ENCODE results near the gene SLC25A1.
"Not testable (repeated sequence)": the region's sequence is repeated elsewhere in the genome, so short reads cannot be mapped to it uniquely, and the experiment has no call there.

The SLC25A1 gene

DNA sequence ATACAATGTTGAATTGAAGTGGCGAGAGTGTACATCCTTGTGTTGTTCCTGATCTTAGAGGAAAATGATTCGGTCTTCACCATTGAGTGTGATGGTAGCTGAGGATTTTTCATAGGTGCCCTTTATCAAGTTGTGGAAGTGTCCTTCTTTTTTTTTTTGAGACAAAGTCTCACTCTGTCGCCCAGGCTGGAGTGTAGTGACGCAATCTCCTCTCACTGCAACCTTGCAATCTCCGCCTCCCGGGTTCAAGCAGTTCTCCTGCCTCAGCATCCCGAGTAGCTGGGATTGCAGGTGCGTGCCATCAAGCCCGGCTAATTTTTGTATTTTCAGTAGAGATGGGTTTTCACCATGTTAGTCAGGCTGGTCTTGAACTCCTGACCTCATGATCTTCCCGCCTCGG is 19.9 kb downstream of the SLC25A1 start:
- DNase-seq = not testable (repeated sequence)

GRCh38 chr22:19156109-19156508 is 22.4 kb downstream of the SLC25A1 start:
- DNase-seq = not testable (repeated sequence)

DNA sequence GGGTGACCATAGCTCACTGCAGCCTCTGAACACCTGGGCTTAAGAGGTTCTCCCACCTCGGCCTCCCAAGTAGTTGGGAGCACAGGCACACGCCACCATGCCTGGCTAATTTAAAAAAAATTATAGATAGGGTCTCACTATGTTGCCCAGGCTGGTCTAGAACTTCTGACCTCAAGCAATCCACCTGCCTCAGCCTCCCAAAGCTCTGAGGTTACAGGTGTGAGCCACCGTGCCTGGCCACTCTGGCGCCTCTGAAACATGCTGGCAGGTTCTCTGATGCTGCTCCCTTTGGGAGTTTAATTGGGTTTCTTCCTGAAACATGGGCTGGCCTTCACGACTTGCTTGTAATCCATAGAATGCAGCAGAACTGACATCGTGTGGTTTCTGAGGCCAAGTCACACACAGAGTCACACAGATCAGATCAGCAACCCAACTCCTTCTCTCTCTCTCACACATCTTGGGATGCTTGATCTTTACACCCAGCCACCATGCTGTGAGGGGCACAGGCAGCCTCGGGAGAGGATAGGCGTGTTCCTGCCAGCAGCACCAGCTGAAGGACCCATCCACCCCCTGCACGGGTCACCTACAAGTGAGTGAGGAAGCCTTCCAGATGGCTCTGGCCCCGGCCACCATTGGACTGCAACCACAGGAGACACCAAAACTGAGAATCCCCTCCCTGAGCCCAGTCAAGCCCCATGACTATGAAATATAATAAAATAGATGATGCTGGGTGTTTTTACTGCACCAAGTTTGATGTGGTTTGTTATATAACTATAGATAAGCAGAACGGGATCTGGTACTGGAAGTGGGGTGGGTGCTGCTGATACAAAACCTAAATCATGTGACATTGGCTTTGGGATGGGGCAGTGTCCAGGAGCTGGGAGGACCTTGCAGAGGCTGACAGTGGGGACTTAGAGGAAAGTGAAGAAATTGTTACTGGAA is 25.3 kb downstream of the SLC25A1 start:
- no peak for DNase-seq

- no peak for DNase-seq
These were observed 27.0 kb downstream of the SLC25A1 start for GRCh38 chr22:19151329-19152191.

GRCh38 chr22:19150482-19151328 is 27.8 kb downstream of the SLC25A1 start:
- DNase-seq = no peak

GRCh38 chr22:19149991-19150390 is 28.5 kb downstream of the SLC25A1 start, which contains the start of gene GSC2:
Gene GSC2, minus strand, starts transcription at chr22:19150292. Its CDS starts 9 bp downstream, at chr22:19150283.
- DNase-seq = no peak

DNA sequence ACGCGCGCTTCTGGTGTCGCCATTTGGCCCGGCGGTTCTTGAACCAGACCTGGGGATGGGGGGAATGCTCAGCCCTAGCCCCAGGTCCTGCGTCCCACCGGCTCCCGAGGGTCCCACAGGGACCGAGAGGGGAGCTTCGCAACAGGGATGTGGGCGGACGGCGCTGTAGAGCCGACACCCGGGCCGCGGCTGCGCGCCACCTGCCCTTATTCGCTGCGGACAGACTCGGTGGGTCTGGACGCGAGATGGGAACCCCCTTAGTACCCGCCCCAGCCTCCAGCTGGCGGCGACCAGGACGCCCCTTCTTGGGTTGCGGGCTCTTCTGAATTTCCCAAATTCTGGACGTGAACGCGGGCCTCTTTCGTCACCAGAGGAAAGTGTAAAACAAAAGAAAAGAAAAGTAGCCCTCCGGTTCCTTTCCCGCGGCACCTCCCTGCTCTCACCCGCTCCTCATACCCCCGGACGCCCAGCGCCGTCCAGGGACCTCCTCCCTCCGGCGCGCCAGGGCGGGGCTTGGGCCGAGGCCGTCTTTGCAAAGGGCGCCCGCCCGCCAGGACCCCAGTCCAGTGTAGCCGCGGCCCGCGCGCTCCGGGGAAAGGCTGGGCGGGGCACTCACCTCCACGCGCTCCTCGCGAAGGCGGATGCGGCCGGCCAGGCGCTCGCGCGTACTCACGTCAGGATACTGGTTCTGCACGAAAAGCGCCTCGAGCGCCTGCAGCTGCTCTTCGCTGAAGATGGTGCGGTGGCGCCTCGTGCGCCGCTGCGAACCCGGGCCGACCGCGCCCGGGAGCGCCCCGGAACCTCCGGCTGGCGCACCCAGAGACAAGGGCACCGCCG is 29.3 kb downstream of the SLC25A1 start:
- DNase-seq = no peak

GRCh38 chr22:19148417-19149046 is 30.0 kb downstream of the SLC25A1 start:
- DNase-seq = no peak

- no peak for DNase-seq
These were observed 31.2 kb downstream of the SLC25A1 start for GRCh38 chr22:19147195-19147780.

- DNase-seq = no peak
These were observed 32.1 kb downstream of the SLC25A1 start for GRCh38 chr22:19146215-19146968.

DNA sequence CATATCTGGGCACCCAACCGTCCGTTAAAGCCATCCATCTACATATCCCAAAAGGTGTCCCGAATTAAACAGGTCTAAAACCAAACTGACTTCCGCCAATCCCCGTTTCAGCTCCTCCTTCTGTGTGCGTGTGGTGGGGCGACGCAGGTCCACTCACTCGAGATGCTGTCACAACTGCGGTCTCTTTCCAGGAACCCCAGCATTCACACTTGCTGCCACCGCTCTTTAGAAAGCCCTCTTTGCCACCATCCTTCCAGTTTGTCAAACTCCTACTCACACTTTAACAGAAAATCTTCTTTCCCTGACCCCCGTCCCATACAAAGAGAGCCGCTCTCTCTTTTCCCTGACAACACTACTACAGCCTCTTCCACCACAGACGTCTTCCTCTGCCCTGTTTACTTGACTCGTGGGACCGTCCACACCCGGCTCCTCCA is 34.6 kb downstream of the SLC25A1 start:
- no peak for DNase-seq

- DNase-seq = no peak
These were observed 35.3 kb downstream of the SLC25A1 start for GRCh38 chr22:19143212-19143611.

DNA sequence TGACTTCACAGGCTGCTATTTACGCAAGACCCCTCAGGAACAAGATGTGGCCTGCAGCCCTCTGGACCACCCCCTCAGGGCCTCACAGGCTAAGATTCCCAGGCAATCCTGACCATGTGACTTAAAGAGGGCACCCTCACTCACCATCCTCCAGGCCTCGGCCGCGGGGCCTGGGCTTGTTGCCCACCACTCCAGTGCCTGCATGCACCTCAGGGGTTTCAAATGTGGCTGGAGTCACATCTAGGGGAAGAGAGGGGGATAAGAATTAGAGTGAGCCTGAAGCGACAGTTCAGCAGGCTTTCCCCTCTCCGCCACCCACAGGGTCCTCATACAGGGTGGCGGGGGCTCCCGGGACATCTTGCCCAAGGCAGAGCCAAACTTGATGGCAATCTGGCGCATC is 36.1 kb downstream of the SLC25A1 start:
- DNase-seq = no peak

DNA sequence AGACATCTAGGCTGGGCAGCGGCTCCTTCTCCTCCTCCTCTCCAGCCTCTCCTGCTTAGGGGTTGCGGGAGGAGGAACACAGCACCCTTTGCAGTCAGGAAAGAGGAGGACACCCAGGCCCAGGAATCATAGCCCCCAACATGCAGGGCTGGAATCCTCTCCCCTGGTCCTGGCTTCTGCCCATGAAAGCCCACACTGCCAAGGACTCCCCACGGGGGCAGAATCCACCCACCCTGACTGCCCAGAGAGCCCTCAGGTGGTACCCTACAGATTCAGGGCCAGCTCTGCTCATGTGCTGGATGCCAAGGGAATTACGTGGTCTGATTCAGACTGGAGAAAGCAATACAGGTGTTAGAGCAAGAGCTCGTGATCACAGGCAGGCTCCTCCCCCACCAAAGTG is 38.6 kb downstream of the SLC25A1 start:
- no peak for DNase-seq

DNA sequence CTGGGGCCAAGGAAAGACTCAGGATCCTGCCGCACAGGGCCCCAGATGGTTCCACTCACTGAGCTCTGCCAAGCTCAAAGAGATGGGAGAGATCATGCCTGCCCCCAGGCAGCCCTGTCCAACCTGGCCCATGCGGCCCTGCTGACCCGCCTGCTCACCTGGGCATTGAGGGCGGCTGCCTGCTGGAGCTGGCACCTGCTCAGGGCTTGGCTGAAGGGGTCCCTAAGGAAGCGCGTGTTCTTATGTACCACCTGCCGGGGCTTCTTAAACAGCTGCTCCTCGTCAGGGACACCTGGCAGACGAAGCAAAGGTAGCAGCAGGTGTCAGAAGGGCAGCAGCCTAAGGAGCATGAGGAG is 39.6 kb downstream of the SLC25A1 start:
- DNase-seq = no peak

DNA sequence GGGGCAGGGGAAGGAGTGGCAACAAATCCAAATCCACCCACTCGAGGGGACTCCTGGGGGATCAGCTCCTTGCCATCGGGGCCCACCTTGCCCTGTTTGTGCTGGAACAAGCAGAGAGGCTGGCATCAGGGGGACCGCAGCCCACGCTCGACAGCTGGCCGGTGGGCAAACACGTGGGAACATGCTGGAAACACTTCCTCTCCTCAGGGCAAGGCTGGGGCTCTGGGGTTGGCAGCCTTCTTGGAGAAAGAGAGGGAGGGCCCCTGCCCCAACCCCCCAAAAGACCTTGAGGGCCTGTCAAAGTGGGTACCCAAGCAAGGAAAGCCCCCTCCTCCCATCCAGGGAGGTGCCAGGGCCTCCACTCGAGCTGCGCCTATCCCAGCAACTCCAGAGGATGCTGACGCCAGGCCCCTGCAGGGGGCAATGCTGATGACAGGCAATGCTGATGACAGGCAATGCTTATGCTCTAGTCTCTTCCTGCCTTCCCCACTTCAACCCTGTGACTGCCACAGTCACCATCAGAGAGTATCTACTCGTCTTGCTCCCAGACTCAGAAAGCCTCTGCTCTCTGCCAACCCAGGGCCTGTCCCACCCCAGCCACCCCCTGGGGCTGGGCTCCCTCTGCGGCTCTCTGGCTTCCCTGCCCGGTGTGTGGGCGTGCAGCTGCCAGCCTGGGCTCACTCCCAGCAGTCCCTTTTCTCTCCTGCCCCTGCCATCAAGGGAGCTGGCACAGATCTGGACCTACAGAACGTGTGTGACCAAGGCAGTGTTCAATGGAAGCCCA is 40.1 kb downstream of the SLC25A1 start:
- no peak for DNase-seq

GRCh38 chr22:19137384-19138216 is 40.9 kb downstream of the SLC25A1 start:
- no peak for DNase-seq

DNA sequence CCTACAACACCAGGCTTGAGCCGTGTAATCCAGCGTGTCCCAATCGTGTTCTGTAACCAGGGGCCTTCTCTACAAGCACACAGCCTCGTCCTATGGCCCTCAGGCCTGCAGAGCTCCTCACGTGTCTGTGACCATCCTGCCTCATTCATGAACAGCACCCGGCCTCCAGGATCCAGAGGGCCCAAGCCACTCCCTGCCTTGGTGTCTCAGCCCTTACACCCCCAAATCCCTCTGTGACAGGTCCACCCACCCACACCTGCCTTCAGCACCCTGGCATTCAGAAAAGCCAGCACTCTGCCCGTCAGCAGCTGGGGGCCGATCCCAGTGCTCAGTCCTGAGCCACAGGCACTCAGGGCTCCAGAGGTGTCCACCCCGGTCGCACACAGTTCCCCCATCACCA is 41.6 kb downstream of the SLC25A1 start:
- no peak for DNase-seq
